Fibroblast of gingiva (primary cell): ENCODE measurements around the gene USF3.
A peak's percentile ranks its signal among the peaks of the same experiment; 100 is the strongest.

Source experiments
- DNase-seq: peaks from one replicate; pipeline ENCODE4 v3.0.0-alpha.2; 2011; ENCODE audit warnings: low read depth

The USF3 gene

GRCh38 chr3:113695786-113696645 lies at the start of gene USF3:
Gene USF3 (minus strand): TSS chr3:113696642. CDS start chr3:113674878, 21,764 bp downstream.
- DNase-seq: peak; percentile 59

- peak; percentile 97 for DNase-seq
Observed at GRCh38 chr3:113745756-113746547, 49.5 kb upstream of the USF3 start, which contains the start of gene NAA50. Gene NAA50 (minus strand): TSS chr3:113746249. CDS start chr3:113745949, 300 bp downstream.

- DNase-seq: peak; percentile 90
Observed at GRCh38 chr3:113744941-113745755, 48.7 kb upstream of the USF3 start.

GRCh38 chr3:113743006-113743630 lies 46.7 kb upstream of the USF3 start:
- no peak for DNase-seq

- no peak for DNase-seq
Observed at GRCh38 chr3:113741620-113742019, 45.2 kb upstream of the USF3 start.

GRCh38 chr3:113741086-113741485 lies 44.6 kb upstream of the USF3 start:
- DNase-seq: peak; percentile 44

- DNase-seq: peak; percentile 67
Observed at GRCh38 chr3:113736548-113737089, 40.2 kb upstream of the USF3 start.

GRCh38 chr3:113731694-113732093 lies 35.3 kb upstream of the USF3 start:
- no peak for DNase-seq

GRCh38 chr3:113730550-113730949 lies 34.1 kb upstream of the USF3 start:
- DNase-seq: no peak

- DNase-seq: no peak
Observed at GRCh38 chr3:113728661-113729060, 32.2 kb upstream of the USF3 start.

GRCh38 chr3:113721636-113722035 lies 25.2 kb upstream of the USF3 start:
- no peak for DNase-seq

- DNase-seq: no peak
Observed at GRCh38 chr3:113719758-113720157, 23.3 kb upstream of the USF3 start.

GRCh38 chr3:113719294-113719693 lies 22.9 kb upstream of the USF3 start:
- DNase-seq: no peak

- DNase-seq: no peak
Observed at GRCh38 chr3:113717818-113718217, 21.4 kb upstream of the USF3 start.

- DNase-seq: peak; percentile 50
Observed at GRCh38 chr3:113717308-113717707, 20.9 kb upstream of the USF3 start.

- DNase-seq: peak; percentile 74
Observed at GRCh38 chr3:113714702-113715101, 18.3 kb upstream of the USF3 start.

GRCh38 chr3:113712129-113712528 lies 15.7 kb upstream of the USF3 start:
- DNase-seq: no peak

GRCh38 chr3:113707835-113708234 lies 11.4 kb upstream of the USF3 start:
- DNase-seq: no peak

- DNase-seq: peak; percentile 22
Observed at GRCh38 chr3:113698956-113699355, 2.5 kb upstream of the USF3 start.

GRCh38 chr3:113698213-113698742 lies 1.8 kb upstream of the USF3 start:
- no peak for DNase-seq

GRCh38 chr3:113697500-113698090 lies 1.2 kb upstream of the USF3 start:
- peak; percentile 46 for DNase-seq
